GM18505 (cell line): ENCODE data around the gene CLDN18.

Experiments used
- ATAC-seq: cut with Tn5 transposase; IDR thresholded peaks from one replicate; pipeline ENCODE4 v1.9.1; 2021; ENCODE audit not compliant: unreplicated experiment
- POLR2A ChIP-seq: IDR thresholded peaks from 4 replicates; pipeline ENCODE4 v1.6.1; 2011; ENCODE audit warnings: borderline replicate concordance; ENCODE audit not compliant: insufficient read depth, insufficient read length; ENCODE audit errors: extremely low read depth

The CLDN18 gene

GRCh38 chr3:138059261-138059660, 49.3 kb downstream of the CLDN18 start:
- TF ChIP-seq POLR2A, result no peak
- ATAC-seq, result no peak

GRCh38 chr3:138060792-138061191, 50.8 kb downstream of the CLDN18 start:
- TF ChIP-seq POLR2A, result no peak
- ATAC-seq, result no peak

DNA sequence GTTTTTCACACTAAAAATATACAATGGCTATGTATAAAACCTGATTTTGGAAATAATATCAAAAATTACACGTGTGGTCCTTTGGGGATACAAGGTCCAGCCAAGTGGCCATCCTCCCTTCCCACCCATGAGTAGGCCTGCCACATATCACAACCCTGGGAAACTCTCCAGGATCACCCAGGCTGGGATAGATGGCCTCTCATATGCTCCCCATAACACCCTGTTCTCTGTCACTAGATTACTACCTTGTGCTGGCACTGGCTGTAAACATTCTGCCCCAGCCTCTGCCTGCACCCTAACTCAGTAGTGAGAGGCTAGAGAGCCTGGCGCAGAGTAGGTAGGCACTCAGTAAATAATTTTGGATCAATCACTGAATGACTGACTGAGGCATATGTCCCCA, 52.1 kb downstream of the CLDN18 start:
- ATAC-seq, result no peak
- no peak for TF ChIP-seq POLR2A

GRCh38 chr3:138062626-138063025, 52.7 kb downstream of the CLDN18 start:
- no peak for ATAC-seq
- no peak for TF ChIP-seq POLR2A

- TF ChIP-seq POLR2A, result no peak
- no peak for ATAC-seq
Measured at GRCh38 chr3:138063416-138063815, 53.5 kb downstream of the CLDN18 start.

DNA sequence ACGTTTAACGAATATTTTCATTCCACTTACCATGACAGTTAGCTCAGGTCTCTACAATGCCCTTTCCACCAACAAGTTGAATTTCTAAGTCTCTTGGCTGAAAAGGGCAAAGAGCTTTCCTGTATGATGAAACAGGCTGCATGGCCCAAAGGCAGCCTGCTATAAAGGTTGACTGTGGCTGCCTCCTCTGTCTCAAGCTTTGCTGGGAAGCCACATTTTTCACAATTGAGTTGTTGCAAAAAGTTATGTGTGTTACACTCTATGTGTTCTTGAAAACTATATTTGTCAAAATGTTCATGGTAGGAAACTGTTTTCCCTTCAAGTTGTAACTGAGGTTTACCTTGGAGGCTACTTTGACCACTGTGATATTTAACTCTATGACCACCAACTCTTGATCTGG, 56.0 kb downstream of the CLDN18 start:
- peak; percentile 1 for ATAC-seq
- no peak for TF ChIP-seq POLR2A

DNA sequence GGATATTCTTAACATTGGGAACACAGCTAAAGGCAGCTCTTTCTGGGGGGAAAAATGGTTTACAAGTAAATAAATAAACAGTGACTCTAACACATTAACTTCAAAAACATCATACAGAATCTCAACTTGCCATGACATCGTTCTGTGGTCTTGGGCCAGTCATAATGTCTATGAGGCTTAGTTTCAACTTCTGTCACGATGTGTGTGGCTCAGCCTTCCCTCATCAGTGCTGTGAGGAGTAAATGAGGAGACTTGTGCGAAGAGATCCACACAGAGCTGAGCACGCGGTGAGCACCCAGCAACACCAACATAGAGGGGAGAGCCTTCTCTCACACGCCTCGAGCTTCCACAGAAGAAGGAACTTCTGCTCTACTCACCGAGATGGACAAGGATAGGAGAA, 56.4 kb downstream of the CLDN18 start:
- no peak for TF ChIP-seq POLR2A
- ATAC-seq, result peak; percentile 86

DNA sequence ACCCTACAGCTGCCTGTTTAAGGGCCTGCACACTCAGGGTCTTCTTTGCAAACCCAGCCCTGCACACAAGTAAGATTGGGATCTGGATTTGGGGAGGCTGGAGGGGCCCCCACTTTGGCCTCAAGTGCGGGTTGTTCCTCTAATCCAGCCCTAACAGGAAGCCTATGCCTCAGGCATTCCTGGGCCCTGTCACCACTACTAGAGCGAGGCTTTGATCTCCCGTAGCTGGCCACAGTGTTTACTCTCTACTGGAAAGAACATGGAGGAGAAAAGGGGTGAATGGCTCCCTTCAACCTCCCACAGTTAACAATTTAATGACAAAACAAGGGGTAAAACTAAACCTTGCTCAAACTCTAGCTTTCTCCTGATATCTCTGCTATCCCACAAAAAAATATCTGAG, 57.0 kb downstream of the CLDN18 start:
- no peak for ATAC-seq
- TF ChIP-seq POLR2A, result no peak

- ATAC-seq, result no peak
- TF ChIP-seq POLR2A, result no peak
Measured at GRCh38 chr3:138068046-138068445, 58.1 kb downstream of the CLDN18 start.

GRCh38 chr3:138068579-138069174, 58.7 kb downstream of the CLDN18 start:
- peak; percentile 77 for ATAC-seq
- no peak for TF ChIP-seq POLR2A

GRCh38 chr3:138070006-138070405, 60.0 kb downstream of the CLDN18 start:
- no peak for TF ChIP-seq POLR2A
- ATAC-seq, result no peak

DNA sequence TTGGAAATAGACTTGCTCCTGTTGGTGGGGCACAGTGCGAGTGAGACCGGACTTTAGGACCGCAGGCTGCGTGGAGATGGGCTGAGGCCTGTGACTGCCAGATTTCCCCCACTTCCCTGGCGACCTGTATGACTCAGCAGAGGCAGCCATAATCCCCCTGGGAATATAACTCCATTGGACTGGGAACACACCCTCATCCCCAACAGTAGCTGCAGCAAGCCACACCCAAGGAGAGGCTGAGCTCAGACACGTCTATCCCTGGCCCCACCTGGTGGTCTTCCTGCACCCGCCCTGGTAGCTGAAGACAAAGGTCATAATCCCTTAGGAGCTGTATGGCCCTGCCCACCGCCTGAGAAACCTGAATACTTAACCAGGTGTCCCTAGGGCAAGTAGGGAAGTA, 62.8 kb downstream of the CLDN18 start:
- no peak for TF ChIP-seq POLR2A
- ATAC-seq, result no peak

GRCh38 chr3:138078096-138078495, 68.1 kb downstream of the CLDN18 start:
- no peak for ATAC-seq
- TF ChIP-seq POLR2A, result no peak

- TF ChIP-seq POLR2A, result no peak
- ATAC-seq, result no peak
Measured at GRCh38 chr3:138078901-138079344, 69.0 kb downstream of the CLDN18 start.

DNA sequence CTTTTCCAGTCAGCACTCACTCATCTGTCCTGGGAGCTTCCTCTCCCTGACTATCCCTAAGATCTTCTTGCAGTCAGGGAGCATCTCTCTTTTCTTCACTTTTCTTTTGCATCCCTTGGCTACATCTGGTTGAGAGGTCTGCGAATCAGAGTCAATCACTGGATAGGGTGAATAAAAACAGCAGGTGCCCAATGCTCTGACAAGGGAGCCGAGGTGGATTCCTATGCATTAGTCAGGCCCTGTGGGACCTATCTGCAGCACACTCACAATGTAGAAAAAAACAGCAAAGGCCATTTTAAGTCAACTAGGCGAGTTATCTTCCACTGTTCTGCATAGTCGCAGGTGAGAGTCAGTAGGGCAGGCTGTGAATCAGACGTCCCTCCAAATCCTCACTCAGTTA, 69.9 kb downstream of the CLDN18 start:
- TF ChIP-seq POLR2A, result no peak
- ATAC-seq, result no peak
